Subcutaneous adipose tissue (tissue), 4 donors: ENCODE data around the gene FAM3B. TPM values are rescaled to one million over a fixed set of nuclear protein-coding genes. Genes with fewer than 3 reads are reported as not detected.

Experiments
- CTCF ChIP-seq: fragments of 450-650 bp; IDR thresholded peaks from one replicate; pipeline ENCODE4 v1.5.1; 2016; ENCODE audit warnings: low read depth, mild to moderate bottlenecking, control low read depth, antibody characterized with exemption, moderate library complexity
- total RNA-seq, 4 donors: library from RNA; depleted of rRNA; stranded (reverse); fragments of >200 nt; gene quantifications; one replicate each; pipeline ENCODE4 v1.1.0, GENCODE V29; 2016

The FAM3B gene
- total RNA-seq, 4 donors from 2014 or later = 2.4 TPM; not detected in 3

DNA sequence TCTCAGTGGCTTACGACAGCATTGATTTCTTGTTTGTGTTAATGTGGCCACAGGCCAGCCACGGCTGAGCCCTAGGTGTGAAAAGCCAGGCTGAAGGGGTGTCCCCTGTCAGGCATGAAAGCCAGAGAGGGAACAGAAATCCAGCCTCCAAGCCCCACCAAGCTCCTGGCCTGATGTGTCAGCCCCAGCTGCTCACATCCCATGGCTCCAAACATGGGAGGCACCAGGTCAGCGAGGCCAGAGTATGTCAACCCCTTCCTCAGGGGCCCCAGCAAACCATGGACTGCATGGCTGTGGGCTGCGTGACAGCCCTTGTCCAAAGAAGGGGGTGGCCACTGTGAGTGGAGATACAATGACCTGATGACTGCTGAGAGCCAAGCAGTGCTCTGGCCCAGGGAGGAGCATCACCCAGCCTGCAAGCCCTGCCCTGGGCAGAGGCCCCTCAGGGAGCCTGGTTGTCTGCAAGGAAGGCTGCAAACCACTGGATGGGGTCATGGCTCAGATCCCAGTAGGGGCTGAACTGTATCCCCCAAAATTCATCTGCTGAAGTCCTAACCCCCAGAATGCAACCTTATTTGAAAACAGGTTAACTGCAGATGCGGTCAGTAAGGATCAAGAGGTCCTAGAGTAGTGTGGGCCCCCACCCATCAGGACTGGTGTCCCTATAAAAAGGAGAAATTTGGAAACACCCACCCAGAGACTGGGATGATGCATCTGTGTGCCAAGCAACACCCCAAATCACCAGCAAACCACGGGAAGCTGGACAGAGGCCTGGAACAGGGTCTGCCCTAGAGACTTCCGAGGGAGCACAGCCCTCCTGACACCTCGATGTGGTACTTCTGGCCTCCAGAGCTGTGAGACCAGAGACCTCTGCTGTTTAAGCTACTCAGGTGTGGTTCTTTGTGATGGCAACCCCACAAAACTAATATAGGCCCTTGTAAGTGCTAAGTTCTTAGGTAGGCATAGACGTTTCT, 41.9 kb downstream of the FAM3B start:
- no peak for TF ChIP-seq CTCF

GRCh38 chr21:41359286-41359685, 42.7 kb downstream of the FAM3B start:
- TF ChIP-seq CTCF = no peak

GRCh38 chr21:41360072-41360821, 43.6 kb downstream of the FAM3B start:
- TF ChIP-seq CTCF = no peak

- no peak for TF ChIP-seq CTCF
These were observed 44.6 kb downstream of the FAM3B start for GRCh38 chr21:41361053-41361785.

DNA sequence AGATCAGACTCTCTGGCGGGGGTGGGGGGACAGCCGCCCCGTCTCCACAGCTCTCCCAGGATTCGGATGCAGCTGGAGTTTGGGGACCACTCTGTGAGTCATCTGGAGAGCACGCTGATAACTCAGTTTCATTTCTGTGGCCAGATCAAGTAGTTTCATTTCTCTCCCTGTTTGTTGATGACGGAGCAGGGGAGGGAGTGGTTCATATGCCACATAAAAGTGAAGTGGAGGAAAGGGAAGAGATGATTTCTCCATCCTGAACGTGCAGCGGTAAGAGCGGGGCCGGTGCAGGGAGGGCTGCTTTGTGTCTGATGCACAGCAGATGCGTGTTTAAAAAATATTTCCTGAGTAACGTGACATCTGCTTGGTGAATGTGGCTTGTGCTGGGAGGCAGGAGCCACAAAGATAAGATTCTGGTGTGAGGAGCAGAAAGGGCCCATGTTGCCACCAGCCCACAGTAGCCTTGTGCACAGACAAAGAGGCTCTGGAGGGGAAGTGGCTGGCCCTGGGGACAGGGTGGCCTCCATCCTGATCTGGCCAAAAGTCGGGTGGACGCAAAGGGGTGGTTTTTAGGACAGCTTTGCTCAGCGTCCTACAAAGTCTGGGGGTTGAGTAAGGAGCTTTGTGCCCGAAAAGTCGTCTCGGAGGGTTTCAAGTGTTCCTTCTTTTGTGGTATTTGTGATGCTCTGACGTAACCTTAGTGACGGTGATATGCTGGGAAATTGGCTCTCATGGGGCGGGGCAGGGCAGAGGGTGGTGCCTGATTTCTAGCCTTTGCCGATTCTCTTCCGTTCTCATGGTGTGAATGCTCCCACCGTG, 45.4 kb downstream of the FAM3B start, which contains the start of gene MX2:
Gene MX2 (plus strand): TSS at position 242 of the 819 bp plus-strand sequence. CDS start 14,880 bp downstream, outside the sequence.
- no peak for TF ChIP-seq CTCF

DNA sequence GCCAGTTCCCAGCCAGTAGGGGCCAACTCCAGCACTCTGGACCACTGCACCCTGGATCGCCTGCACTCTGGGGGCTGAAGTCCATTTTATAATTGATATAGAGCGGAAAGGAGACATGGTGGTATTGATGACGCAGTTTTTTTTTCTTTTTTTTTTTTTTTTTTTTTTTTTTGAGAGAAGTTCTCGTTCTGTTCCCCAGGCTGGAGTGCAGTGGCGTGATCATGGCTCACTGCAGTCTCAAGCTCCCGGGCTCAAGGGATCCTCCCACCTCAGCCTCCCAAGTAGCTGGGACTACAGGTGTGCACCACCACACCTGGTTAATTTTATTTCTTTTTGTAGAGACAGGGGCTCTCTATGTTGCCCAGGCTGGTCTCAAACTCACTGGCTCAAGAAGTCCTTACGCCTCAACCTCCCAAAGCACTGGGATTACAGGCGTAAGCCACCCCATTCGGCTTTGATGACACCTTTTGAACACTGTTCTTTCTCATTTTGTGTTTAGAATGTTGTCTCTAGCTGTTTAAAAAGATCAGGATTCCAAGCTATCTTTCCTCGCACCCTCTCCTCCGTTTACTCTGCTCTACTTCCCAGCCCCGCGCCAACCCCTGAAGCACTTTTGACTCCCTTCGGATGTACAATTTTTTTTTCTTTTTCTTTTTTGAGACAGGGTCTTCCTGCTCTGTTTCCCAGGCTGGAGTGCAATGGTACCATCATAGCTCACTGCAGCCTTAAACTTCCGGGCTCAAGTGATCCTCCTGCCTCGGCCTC, 46.2 kb downstream of the FAM3B start:
- no peak for TF ChIP-seq CTCF
